Measurements from ENCODE around the gene ALG1. TPM values are rescaled to one million over a fixed set of nuclear protein-coding genes. Genes with fewer than 3 reads are reported as not detected.

Gene ALG1
- total and polyA plus RNA-seq, 2 of the 13 experiments (the other 11 are each of a cell fraction or from before 2014, with no cell fraction given): 43.3 to 75.6 TPM

DNA sequence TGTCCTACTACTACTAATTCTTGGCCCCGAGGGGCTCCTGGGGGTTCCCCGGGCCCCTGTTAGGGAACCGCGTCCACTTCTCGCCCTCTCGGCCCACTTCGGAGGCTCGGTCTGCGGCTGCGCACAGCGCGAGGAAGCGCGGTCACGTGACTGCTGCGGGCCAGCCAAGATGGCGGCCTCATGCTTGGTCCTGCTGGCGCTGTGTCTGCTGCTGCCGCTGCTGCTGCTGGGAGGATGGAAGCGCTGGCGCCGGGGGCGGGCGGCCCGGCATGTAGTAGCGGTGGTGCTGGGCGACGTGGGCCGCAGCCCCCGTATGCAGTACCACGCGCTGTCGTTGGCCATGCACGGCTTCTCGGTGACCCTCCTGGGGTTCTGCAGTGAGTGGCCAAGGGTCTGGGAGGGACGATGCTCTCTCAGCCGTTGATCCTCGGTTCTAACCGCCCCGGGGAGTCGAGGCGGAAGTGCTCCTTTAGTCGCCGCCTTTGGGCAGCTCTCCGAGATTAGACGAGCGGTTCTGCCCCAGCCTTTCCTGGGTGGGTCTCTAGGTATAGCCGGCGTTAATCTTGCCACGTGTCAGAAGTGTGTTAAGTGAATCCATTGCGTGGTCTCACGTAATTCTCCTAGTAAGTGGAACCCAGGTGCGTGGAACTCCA is at the start of gene ALG1 (continued):
- TF ChIP-seq, protein P1, sequence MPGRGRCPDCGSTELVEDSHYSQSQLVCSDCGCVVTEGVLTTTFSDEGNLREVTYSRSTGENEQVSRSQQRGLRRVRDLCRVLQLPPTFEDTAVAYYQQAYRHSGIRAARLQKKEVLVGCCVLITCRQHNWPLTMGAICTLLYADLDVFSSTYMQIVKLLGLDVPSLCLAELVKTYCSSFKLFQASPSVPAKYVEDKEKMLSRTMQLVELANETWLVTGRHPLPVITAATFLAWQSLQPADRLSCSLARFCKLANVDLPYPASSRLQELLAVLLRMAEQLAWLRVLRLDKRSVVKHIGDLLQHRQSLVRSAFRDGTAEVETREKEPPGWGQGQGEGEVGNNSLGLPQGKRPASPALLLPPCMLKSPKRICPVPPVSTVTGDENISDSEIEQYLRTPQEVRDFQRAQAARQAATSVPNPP (CRISPR knock-in tag; IDR thresholded peaks at IDR 0.05): peak; percentile 83; the same call in 1 of the 2 replicates
- TF ChIP-seq ZNF776 (CRISPR knock-in tag; IDR thresholded peaks at IDR 0.05): peak; percentile 91
- TF ChIP-seq, protein P2, sequence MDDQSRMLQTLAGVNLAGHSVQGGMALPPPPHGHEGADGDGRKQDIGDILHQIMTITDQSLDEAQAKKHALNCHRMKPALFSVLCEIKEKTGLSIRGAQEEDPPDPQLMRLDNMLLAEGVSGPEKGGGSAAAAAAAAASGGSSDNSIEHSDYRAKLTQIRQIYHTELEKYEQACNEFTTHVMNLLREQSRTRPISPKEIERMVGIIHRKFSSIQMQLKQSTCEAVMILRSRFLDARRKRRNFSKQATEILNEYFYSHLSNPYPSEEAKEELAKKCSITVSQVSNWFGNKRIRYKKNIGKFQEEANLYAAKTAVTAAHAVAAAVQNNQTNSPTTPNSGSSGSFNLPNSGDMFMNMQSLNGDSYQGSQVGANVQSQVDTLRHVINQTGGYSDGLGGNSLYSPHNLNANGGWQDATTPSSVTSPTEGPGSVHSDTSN (CRISPR knock-in tag; IDR thresholded peaks at IDR 0.05; ENCODE audit: borderline replicate concordance): 0 out of 2 replicates have a peak, but pooled peaks have one; percentile 71
- TF ChIP-seq ZSCAN20 (CRISPR knock-in tag; IDR thresholded peaks at IDR 0.05; ENCODE audit: borderline replicate concordance): peak; percentile 35; the same call in 1 of the 2 replicates
- TF ChIP-seq, protein P3, sequence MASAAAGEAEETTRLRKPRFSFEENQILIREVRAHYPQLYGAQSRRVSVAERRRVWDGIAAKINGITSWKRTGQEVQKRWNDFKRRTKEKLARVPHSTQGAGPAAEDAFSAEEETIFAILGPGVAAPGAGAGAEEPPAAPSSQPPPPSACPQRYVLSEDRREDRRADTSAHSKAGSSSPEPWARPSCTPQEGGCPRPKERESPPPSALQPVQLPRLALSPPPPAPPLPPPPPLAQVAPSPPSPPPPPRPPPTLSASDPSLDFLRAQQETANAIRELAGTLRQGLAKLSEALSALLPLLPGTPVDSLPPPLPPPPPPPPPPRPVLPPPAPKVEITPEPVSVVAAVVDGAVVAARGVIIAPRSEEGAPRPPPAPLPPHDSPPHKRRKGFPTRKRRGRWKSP (CRISPR knock-in tag; IDR thresholded peaks at IDR 0.05): peak; percentile 93
- no peak for TF ChIP-seq IKZF1 (IDR thresholded peaks at IDR 0.05)
- TF ChIP-seq TOPORS (CRISPR knock-in tag; IDR thresholded peaks at IDR 0.05): peak; percentile 39; the same call in 1 of the 2 replicates
- TF ChIP-seq ZNF510 (CRISPR knock-in tag; IDR thresholded peaks at IDR 0.05; ENCODE audit: low read depth): 0 out of 2 replicates have a peak, but pooled peaks have one; percentile 67
- TF ChIP-seq, protein P4, sequence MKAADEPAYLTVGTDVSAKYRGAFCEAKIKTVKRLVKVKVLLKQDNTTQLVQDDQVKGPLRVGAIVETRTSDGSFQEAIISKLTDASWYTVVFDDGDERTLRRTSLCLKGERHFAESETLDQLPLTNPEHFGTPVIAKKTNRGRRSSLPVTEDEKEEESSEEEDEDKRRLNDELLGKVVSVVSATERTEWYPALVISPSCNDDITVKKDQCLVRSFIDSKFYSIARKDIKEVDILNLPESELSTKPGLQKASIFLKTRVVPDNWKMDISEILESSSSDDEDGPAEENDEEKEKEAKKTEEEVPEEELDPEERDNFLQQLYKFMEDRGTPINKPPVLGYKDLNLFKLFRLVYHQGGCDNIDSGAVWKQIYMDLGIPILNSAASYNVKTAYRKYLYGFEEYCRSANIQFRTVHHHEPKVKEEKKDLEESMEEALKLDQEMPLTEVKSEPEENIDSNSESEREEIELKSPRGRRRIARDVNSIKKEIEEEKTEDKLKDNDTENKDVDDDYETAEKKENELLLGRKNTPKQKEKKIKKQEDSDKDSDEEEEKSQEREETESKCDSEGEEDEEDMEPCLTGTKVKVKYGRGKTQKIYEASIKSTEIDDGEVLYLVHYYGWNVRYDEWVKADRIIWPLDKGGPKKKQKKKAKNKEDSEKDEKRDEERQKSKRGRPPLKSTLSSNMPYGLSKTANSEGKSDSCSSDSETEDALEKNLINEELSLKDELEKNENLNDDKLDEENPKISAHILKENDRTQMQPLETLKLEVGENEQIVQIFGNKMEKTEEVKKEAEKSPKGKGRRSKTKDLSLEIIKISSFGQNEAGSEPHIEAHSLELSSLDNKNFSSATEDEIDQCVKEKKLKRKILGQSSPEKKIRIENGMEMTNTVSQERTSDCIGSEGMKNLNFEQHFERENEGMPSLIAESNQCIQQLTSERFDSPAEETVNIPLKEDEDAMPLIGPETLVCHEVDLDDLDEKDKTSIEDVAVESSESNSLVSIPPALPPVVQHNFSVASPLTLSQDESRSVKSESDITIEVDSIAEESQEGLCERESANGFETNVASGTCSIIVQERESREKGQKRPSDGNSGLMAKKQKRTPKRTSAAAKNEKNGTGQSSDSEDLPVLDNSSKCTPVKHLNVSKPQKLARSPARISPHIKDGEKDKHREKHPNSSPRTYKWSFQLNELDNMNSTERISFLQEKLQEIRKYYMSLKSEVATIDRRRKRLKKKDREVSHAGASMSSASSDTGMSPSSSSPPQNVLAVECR (CRISPR knock-in tag; IDR thresholded peaks at IDR 0.05; ENCODE audit: borderline replicate concordance): peak; percentile 99
- peak; percentile 37; the same call in 1 of the 2 replicates for TF ChIP-seq CHD2 (IDR thresholded peaks at IDR 0.05; ENCODE audit: low read depth, low read length)
- TF ChIP-seq ZNF326 (CRISPR knock-in tag; IDR thresholded peaks at IDR 0.05; ENCODE audit: borderline replicate concordance): no peak
